A204.1 (cell line): Measurements from ENCODE around the gene ANKH.

Experiments used
- FAIRE-seq: peaks from 2 replicates; lab custom pipeline; 2012; peaks lifted over from hg19 to GRCh38; lab: Jason Lieb, UNC

Gene ANKH

DNA sequence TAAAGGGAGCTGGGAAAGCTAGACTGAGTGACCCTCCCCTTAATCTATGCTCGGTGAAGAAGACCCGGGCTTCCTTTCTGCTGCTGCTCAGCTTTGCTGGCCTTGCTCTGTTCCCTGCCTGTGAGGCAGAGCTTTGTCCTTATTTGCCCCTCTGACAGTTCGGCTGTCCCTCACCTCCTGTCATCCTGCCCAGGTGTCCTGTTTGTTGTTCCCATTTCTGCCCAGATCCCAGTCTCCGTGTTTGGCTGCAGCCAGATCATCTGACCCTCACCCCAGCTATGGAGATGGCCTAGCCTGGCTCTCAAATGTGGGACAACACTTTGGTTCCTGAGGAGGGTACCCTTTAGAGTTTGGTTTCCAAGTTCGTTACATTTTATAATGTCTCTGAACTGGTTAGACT, 186.8 kb downstream of the ANKH start:
- no peak for FAIRE-seq

- no peak for FAIRE-seq
Observed at GRCh38 chr5:14683906-14684455, 187.6 kb downstream of the ANKH start.

DNA sequence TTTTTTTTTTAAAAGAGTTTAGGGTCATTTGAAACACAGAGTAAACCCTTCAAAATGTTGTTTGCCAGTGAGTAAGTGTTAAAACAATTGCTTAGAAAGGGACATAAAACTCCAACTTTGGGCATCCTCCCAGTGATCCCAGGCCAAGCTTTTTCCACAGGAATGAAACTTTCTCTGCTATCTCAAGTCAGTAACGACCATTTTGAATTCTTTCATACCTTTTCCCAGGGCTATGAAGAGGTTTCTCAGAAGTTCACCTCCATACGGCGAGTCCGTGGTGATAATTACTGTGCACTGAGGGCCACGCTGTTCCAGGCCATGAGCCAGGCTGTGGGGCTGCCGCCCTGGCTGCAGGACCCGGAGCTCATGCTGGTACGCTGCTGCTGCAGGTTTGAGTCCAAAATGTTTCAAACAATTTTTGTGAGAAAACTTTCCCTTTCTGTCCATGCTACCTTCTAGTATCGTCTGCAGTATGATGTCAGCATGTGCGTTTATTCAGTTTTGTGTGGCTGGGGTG, 190.3 kb downstream of the ANKH start:
- no peak for FAIRE-seq

DNA sequence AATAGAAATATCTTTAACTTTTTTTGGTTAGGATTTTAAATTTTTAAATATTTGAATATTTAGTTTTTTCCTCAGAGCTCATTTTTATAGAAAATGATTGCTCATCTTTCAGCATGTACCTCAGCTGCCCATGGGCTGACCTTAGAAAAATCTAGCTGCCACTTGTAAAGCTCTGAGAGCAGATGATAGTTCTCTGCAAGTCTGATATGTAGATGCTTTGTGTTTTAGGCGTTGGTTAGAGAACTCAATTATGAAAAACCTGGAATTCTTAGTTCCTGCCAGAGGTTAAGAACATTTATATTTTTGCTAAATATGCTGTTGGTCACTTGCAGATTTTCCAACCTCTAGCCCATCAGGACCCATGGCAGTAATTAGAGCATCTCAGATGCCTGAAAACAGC, 192.0 kb downstream of the ANKH start:
- no peak for FAIRE-seq

DNA sequence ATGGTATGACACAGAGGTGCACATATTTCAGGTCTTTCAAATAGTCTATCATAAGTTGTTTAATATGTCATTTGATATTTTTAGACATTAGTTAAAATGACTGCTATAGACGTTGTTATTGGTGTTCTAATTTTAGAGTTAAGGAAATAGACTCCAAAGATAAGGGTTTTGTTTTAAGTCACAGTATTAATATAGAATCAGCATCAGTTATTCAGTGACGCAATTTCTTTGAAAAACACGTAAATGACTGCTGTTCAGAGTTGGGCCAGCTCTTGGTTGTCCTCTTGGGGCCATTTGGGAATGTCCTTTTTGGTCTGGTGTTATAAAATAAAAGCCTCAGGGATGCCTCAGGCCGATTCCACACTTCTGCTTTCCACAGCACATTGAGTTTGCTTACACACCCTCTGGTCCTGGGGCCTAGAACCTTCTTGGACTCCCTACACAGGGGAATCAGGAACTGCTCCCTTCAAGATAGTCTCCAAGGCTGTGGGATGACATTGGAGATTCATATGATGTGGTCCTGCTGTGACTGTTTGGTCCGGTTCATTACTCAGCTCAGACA, 192.7 kb downstream of the ANKH start:
- no peak for FAIRE-seq

DNA sequence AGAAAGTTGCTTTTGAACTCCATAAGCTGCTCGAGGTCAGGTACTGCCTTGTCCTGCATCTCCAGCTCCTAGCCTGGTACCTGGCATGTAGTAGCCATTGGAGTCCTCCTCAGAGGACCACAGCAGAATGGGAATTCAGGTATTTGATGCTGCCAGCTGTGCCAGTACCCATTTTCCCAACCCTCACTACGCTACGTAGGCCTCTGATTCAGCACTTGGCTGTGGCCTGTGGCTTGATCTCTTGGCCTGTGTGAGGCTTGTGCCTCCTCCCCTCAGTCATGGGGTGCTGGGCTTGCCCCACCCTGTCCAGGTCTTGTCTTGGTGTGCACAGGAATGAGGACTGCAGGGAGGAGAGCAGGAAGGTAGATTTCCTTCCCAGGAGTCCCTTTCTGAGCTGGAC, 195.3 kb downstream of the ANKH start:
- no peak for FAIRE-seq

DNA sequence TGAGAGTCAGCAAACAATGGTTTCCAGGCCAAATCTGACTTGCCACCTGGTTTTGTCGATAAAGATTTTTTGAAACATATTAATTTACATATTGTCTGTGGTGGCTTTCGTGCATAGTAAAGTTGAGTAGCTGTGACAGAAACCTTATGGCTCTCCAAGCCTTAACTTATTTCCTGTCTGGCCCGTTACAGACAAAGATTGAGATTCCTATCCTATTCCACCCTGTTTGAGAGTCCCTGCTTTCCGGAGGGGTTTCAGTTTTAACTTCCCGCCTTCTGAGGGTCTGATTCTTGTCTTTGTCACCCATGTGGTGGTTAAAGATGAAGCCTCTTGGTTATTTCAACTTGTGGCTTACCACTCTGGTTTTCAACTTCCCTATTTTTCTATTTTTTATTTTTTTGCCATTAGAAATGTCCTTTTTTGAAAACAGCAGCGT, 195.7 kb downstream of the ANKH start:
- no peak for FAIRE-seq

GRCh38 chr5:14674983-14675854, 196.4 kb downstream of the ANKH start:
- FAIRE-seq = no peak

GRCh38 chr5:14673443-14673842, 198.1 kb downstream of the ANKH start:
- no peak for FAIRE-seq

DNA sequence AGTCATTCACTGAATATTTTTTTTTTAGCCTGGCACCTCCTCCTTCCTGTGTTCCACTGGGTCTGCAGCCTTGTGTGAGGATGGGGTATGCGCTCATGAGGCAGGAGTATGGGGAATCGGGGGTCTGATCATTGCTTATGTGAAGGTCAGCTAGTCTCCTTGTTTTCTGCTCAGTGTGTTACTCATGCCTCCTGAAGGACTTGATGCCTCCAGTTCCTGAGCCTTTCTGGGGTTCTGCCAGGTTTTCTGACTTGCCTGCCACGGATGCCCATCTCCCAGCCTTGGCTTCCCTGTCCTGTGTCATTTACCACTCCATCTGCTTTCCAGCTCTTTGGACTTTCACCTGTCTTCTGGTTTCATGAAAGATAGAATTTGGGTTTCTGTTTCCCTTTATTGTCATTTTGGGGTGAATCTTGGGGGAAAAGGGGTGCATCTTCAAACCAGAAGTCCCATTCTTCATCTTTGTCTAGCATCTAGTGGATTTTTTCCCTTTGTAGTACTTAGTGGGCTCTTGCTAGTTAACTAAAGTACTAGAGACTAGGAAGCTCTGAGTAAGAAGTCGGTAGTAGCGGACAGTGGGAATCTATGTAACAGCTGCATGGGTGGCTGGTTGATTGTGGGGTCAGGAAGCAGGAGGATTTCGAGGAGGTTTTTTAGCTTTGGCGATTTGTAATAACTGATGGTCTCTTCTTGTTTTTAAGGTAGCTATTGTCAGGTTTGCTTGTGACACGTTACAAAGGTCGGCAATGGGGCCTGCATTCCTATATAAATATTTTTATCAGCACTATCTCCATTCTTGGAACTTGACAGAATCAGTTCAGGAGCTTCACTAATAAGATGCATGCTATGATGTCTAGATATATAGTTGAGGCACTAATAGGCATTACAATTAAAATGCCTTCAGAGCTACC, 198.8 kb downstream of the ANKH start:
- no peak for FAIRE-seq

DNA sequence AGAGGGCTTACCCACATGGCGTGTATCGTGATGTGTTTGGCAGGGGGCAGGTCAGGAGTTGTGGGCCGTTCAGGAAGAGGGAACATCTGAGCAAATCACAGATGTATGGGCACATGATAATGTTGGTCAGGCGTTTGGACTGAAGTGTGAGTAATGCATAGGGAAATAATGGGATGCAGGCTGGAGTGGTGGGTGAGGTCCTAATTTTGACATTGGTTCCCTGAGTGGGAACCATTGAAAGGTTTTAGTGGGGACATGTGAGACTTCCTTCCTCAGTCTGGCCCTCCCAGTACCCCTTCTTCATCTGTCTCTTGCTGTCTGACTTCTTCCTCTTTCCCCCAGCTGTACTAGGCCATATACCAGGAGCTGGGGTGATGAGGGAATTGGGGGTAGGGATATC, 199.5 kb downstream of the ANKH start:
- FAIRE-seq = no peak

- no peak for FAIRE-seq
Observed at GRCh38 chr5:14671414-14671813, 200.2 kb downstream of the ANKH start.

DNA sequence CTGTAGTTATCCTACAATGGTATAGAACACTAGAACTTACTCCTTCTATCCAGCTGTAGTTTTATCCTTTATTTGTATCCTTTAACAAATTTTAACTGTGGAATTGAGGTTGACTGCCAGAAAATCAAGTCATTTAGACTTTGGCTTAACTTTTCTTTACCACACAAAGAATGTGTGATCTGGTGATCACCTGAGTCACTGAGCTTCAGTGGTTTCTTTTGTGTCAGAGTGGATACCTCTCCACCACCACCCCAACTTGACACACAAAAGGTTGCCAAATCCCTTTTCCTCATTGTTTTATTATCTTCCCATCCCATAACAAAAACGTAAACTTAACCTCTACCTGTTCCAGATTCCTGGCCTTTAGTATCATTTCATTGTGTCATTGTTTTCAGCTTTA, 201.6 kb downstream of the ANKH start:
- FAIRE-seq = no peak

DNA sequence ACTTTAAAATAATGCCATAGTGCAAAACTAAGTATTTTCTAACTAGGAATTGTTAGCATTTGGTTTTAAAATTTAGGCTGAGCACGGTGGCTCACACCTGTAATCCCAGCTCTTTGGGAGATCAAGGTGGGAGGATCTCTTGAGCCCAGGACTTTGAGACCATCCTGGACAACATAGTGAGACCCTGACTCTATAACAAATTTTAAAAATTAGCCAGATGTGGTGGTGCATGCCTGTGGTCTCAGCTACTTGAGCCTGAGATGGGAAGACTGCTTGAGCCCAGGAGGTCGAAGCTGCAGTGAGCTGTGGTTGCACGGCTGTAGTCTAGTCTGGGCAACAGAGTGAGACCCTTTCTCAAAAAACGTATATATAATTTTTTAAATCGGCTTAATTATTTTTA, 202.2 kb downstream of the ANKH start:
- FAIRE-seq = no peak

DNA sequence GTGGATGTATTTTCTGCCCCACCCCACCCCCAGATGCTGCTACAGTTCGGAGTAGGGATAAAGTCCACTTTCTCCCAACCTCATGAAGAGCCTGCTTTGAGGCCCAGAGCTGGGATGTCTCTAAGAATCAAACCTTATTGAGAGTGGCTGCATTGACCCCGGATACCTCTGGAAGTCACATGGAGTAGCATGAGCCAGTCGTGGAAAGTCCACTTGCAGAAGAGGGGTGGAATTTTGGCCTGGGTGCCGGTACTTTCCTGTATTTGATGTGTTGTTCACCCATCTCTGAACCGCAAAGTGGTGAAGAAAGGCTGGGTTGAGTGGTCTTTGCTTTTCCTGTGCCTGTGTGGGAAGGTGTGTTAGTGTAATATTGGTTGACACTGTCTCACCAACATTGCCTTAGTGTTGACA, 203.4 kb downstream of the ANKH start:
- FAIRE-seq = no peak

DNA sequence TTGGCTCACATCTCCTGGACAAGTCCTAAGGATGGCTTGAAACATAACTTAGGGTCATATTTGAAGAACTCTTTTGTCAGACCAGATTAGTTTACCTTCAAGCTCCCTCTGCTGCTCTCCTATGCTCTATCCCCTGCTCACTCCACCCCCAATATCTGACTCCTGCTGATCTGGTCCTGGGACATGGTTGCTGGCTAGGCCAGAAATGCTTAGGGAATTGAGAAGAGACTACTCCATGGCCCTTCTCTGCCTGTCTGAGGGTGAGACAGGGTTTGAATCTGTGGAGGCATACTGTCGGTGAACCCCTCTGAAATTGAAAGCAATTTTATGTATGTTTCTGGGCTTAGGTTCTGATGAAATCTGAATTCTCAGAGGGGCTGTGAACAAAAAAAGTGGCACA, 203.8 kb downstream of the ANKH start:
- FAIRE-seq = no peak

GRCh38 chr5:14667290-14667689, 204.3 kb downstream of the ANKH start:
- FAIRE-seq = no peak

- FAIRE-seq = no peak
Observed at GRCh38 chr5:14666357-14666756, 205.2 kb downstream of the ANKH start.

- no peak for FAIRE-seq
Observed at GRCh38 chr5:14665949-14666348, 205.6 kb downstream of the ANKH start.

DNA sequence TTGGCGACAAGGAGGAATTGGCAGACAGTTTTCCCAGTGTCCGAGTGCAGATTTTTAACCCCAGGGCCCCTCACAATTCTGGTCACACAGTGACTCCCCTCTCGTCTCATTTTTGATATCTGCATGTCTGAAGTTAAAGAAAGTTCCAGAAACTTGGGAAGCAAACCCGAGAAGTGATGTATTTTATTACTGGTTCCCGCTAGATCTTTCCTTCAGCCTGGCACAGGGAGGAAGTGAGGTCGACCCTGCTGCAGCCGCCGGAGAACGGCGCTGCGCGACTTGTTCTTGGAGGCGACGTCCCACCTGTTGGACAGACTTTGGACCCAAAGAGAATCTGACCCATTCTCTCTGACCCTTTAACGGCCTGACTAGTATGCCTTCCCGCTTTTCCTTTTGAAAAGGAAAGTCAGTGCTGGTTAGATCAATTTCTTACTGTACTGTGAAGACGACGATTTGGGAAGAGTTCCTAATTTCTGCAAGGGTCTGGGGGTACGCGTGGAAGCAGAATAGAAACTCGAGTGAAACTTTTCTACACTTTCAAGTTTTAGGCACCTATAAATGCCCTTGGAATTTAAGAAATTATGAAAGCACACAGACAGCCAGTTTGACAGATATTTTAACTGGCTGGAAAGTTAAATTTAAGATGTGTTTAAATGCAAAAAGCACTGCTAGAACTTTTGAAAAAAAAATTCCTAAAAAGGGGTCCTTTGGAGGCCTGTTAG, 206.3 kb downstream of the ANKH start:
- FAIRE-seq = no peak

- no peak for FAIRE-seq
Observed at GRCh38 chr5:14664270-14665100, 207.1 kb downstream of the ANKH start, which contains the start of gene OTULIN. Gene OTULIN, plus strand, starts transcription at chr5:14664718. Its CDS starts 108 bp downstream, at chr5:14664826.
